Measurements from ENCODE around the gene FAM204A.

DNA sequence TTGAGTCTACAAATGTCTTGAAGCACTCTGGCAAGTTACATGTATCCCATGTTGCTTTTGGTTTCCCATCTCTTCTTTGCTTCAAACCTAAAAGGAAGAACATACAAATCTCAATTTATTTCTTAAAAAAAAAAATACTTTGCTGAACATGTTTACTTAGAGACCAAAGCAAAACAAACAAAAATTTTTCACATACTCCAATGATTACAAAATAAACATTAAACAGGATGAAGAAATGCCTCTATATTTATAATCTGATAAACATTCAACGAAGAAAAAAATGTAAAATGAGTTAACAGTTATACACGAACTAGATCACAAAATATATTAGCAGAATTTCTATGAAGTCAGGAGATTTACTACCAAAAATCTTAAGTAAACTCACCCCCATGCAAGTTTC is 31.3 kb downstream of the FAM204A start:
- TF ChIP-seq ESRRG (CRISPR knock-in tag; IDR thresholded peaks at IDR 0.05) (no peak), GLIS3 (CRISPR knock-in tag; IDR thresholded peaks at IDR 0.05) (no peak), ZC3H10 (CRISPR knock-in tag; IDR thresholded peaks at IDR 0.05) (no peak), ZFP3 (CRISPR knock-in tag; IDR thresholded peaks at IDR 0.05) (no peak), ZFP30 (CRISPR knock-in tag; IDR thresholded peaks at IDR 0.05) (no peak), ZNF8 (CRISPR knock-in tag; IDR thresholded peaks at IDR 0.05) (no peak), CSRNP3 (CRISPR knock-in tag; IDR thresholded peaks at IDR 0.05) (no peak), PPARA (CRISPR knock-in tag; IDR thresholded peaks at IDR 0.05; ENCODE audit: borderline replicate concordance) (no peak), ISL1 (CRISPR knock-in tag; IDR thresholded peaks at IDR 0.05) (no peak), TSHZ2 (CRISPR knock-in tag; IDR thresholded peaks at IDR 0.05) (no peak)
- TF ChIP-seq, protein P1, sequence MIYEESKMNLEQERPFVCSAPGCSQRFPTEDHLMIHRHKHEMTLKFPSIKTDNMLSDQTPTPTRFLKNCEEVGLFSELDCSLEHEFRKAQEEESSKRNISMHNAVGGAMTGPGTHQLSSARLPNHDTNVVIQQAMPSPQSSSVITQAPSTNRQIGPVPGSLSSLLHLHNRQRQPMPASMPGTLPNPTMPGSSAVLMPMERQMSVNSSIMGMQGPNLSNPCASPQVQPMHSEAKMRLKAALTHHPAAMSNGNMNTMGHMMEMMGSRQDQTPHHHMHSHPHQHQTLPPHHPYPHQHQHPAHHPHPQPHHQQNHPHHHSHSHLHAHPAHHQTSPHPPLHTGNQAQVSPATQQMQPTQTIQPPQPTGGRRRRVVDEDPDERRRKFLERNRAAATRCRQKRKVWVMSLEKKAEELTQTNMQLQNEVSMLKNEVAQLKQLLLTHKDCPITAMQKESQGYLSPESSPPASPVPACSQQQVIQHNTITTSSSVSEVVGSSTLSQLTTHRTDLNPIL (CRISPR knock-in tag; IDR thresholded peaks at IDR 0.05; ENCODE audit: low read depth): no peak
- TF ChIP-seq, protein P2, sequence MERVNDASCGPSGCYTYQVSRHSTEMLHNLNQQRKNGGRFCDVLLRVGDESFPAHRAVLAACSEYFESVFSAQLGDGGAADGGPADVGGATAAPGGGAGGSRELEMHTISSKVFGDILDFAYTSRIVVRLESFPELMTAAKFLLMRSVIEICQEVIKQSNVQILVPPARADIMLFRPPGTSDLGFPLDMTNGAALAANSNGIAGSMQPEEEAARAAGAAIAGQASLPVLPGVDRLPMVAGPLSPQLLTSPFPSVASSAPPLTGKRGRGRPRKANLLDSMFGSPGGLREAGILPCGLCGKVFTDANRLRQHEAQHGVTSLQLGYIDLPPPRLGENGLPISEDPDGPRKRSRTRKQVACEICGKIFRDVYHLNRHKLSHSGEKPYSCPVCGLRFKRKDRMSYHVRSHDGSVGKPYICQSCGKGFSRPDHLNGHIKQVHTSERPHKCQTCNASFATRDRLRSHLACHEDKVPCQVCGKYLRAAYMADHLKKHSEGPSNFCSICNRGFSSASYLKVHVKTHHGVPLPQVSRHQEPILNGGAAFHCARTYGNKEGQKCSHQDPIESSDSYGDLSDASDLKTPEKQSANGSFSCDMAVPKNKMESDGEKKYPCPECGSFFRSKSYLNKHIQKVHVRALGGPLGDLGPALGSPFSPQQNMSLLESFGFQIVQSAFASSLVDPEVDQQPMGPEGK (CRISPR knock-in tag; IDR thresholded peaks at IDR 0.05; ENCODE audit: borderline replicate concordance): no peak
